GM23338 (cell line): ENCODE data around the gene PXDN.

Experiments
- CREB1 ChIP-seq: fragments of 250-450 bp; sonication (Bioruptor Pico); IDR thresholded peaks from 2 replicates; pipeline ENCODE4 v1.5.0; 2020; ENCODE audit warnings: low read depth, mild to moderate bottlenecking, moderate library complexity
- CTCF ChIP-seq, 2 experiments: fragments of 200-600 bp in 1 of 2; sonication (generic) in 1 of 2; conservative IDR thresholded peaks; 2 replicates each; pipeline versions ENCODE4 v1.5.1 to v1.6.1; 2016 to 2017; ENCODE audit warnings: antibody characterized with exemption in 2 of 2, low read depth in 2 of 2, mild to moderate bottlenecking in 2 of 2, moderate library complexity in 1 of 2
- EZH2 ChIP-seq: fragments of 200-600 bp; sonication (generic); IDR thresholded peaks from one replicate; pipeline ENCODE4 v1.8.0; 2017; ENCODE audit warnings: antibody characterized with exemption, mild to moderate bottlenecking, low read depth; ENCODE audit not compliant: unreplicated experiment
- EZH2phosphoT487 ChIP-seq: fragments of 200-600 bp; sonication (generic); IDR thresholded peaks from one replicate; pipeline ENCODE4 v1.8.1; 2018; ENCODE audit warnings: antibody characterized with exemption; ENCODE audit not compliant: unreplicated experiment
- POLR2AphosphoS5 ChIP-seq: IDR thresholded peaks from 2 replicates; pipeline ENCODE4 v1.6.1; 2016; ENCODE audit warnings: antibody characterized with exemption, low read depth
- REST ChIP-seq: IDR thresholded peaks from one replicate; pipeline ENCODE4 v1.6.1; 2018; ENCODE audit warnings: antibody characterized with exemption; ENCODE audit not compliant: unreplicated experiment
- ZNF114 ChIP-seq: fragments of 250-450 bp; sonication (Bioruptor Pico); IDR thresholded peaks from 2 replicates; pipeline ENCODE4 v1.5.0; 2020; ENCODE audit warnings: mild to moderate bottlenecking, moderate library complexity

GRCh38 chr2:1718339-1719220, 25.7 kb downstream of the PXDN start:
- TF ChIP-seq POLR2AphosphoS5: no peak
- no peak for TF ChIP-seq CTCF (conservative IDR thresholded peaks at IDR 0.05; ENCODE audit: low read depth in 2 of 2)
- no peak for TF ChIP-seq CREB1
- TF ChIP-seq EZH2phosphoT487: no peak
- no peak for TF ChIP-seq REST
- TF ChIP-seq EZH2: no peak
- TF ChIP-seq ZNF114 (CRISPR knock-in tag): no peak
